Measurements from ENCODE around the gene ECPAS. TPM values are rescaled to one million over a fixed set of nuclear protein-coding genes. Genes with fewer than 3 reads are reported as not detected.
A peak's percentile ranks its signal among the peaks of the same experiment; 100 is the strongest.

ECPAS gene
- total RNA-seq, 1 experiment from 2014 or later, result 122 TPM

GRCh38 chr9:111527347-111527746, 43.2 kb upstream of the ECPAS start:
- Mint-ChIP-seq H3K27ac (peak overlapping the region; percentile 98), H3K4me1 (peaks cover 72% of the 10 kb centered on the region), H3K36me3 (peaks cover 22% of the 10 kb centered on the region), H3K9me3 (no peaks in the 10 kb centered on the region), H3K4me3 (peak overlapping the region; percentile 15), H3K27me3 (ENCODE audit: low read depth) (peaks cover 6% of the 10 kb centered on the region; the same call in 1 of the 2 replicates)
- ChIA-PET POLR2A (interaction anchor here (0.6 kb wide), 1 partner anchor 45 kb away, joined by 5 read pairs; no protein-coding TSS in a partner anchor), CTCF (no interaction called here)
- no peak for TF ChIP-seq E2F1 (CRISPR knock-in tag; IDR thresholded peaks at IDR 0.05)
- TF ChIP-seq, protein P1, sequence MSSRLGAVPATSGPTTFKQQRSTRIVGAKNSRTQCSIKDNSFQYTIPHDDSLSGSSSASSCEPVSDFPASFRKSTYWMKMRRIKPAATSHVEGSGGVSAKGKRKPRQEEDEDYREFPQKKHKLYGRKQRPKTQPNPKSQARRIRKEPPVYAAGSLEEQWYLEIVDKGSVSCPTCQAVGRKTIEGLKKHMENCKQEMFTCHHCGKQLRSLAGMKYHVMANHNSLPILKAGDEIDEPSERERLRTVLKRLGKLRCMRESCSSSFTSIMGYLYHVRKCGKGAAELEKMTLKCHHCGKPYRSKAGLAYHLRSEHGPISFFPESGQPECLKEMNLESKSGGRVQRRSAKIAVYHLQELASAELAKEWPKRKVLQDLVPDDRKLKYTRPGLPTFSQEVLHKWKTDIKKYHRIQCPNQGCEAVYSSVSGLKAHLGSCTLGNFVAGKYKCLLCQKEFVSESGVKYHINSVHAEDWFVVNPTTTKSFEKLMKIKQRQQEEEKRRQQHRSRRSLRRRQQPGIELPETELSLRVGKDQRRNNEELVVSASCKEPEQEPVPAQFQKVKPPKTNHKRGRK (CRISPR knock-in tag; IDR thresholded peaks at IDR 0.05; ENCODE audit: borderline replicate concordance), result no peak
- TF ChIP-seq SMAD4 (CRISPR knock-in tag; IDR thresholded peaks at IDR 0.05), result no peak
- TF ChIP-seq JAZF1 (CRISPR knock-in tag; IDR thresholded peaks at IDR 0.05), result no peak
- TF ChIP-seq, protein P2, sequence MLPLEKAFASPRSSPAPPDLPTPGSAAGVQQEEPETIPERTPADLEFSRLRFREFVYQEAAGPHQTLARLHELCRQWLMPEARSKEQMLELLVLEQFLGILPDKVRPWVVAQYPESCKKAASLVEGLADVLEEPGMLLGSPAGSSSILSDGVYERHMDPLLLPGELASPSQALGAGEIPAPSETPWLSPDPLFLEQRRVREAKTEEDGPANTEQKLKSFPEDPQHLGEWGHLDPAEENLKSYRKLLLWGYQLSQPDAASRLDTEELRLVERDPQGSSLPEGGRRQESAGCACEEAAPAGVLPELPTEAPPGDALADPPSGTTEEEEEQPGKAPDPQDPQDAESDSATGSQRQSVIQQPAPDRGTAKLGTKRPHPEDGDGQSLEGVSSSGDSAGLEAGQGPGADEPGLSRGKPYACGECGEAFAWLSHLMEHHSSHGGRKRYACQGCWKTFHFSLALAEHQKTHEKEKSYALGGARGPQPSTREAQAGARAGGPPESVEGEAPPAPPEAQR (CRISPR knock-in tag; IDR thresholded peaks at IDR 0.05), result no peak
- TF ChIP-seq ESRRA (CRISPR knock-in tag; IDR thresholded peaks at IDR 0.05; ENCODE audit: borderline replicate concordance), result no peak
- TF ChIP-seq SP1 (CRISPR knock-in tag; conservative IDR thresholded peaks at IDR 0.05), result no peak
- no peak for TF ChIP-seq FOXP1 (CRISPR knock-in tag; IDR thresholded peaks at IDR 0.05; ENCODE audit: borderline replicate concordance)
- no peak for TF ChIP-seq EMX1 (CRISPR knock-in tag; IDR thresholded peaks at IDR 0.05)
- TF ChIP-seq, protein P3, sequence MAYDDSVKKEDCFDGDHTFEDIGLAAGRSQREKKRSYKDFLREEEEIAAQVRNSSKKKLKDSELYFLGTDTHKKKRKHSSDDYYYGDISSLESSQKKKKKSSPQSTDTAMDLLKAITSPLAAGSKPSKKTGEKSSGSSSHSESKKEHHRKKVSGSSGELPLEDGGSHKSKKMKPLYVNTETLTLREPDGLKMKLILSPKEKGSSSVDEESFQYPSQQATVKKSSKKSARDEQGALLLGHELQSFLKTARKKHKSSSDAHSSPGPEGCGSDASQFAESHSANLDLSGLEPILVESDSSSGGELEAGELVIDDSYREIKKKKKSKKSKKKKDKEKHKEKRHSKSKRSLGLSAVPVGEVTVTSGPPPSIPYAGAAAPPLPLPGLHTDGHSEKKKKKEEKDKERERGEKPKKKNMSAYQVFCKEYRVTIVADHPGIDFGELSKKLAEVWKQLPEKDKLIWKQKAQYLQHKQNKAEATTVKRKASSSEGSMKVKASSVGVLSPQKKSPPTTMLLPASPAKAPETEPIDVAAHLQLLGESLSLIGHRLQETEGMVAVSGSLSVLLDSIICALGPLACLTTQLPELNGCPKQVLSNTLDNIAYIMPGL (CRISPR knock-in tag; IDR thresholded peaks at IDR 0.05), result no peak
- TF ChIP-seq TEAD1 (CRISPR knock-in tag; IDR thresholded peaks at IDR 0.05), result no peak
- TF ChIP-seq NFE2L1 (CRISPR knock-in tag; IDR thresholded peaks at IDR 0.05), result no peak
- ATAC-seq (no peak), DNase-seq (ENCODE audit: low spot score) (no peak)

GRCh38 chr9:111525056-111525977, 41.1 kb upstream of the ECPAS start, which contains the start of gene ZNF483:
Gene ZNF483, plus strand, starts transcription at chr9:111525179. Its CDS starts 2,217 bp downstream, at chr9:111527396.
- CTCF ChIA-PET, result interaction anchor here (0.6 kb wide), 1 partner anchor 15 kb away, joined by 3 read pairs; no protein-coding TSS in a partner anchor
- DNase-seq (ENCODE audit: low spot score), result peak; percentile 92
- peaks cover 66% of the 10 kb centered on the region for H3K4me1 Mint-ChIP-seq
- no peaks in the 10 kb centered on the region for H3K9me3 Mint-ChIP-seq
- H3K27ac Mint-ChIP-seq, result peak within 1 kb of the TSS; percentile 31; the same call in 1 of the 2 replicates
- H3K27me3 Mint-ChIP-seq (ENCODE audit: low read depth), result peaks cover 6% of the 10 kb centered on the region; the same call in 1 of the 2 replicates
- peak within 1 kb of the TSS; percentile 84 for H3K4me3 Mint-ChIP-seq
- H3K36me3 Mint-ChIP-seq, result peaks cover 9% of the 10 kb centered on the region
- peak; percentile 77 for ATAC-seq
- POLR2A ChIA-PET, result interaction anchor here (1.0 to 1.1 kb wide), 4 partner anchors 9 to 42 kb away, joined by 3 to 4 read pairs (median 3); no protein-coding TSS in a partner anchor
- TF ChIP-seq KAT7 (CRISPR knock-in tag; IDR thresholded peaks at IDR 0.05; ENCODE audit: borderline replicate concordance) (0 out of 2 replicates have a peak, but pooled peaks have one; percentile 59), ZMAT4 (CRISPR knock-in tag; IDR thresholded peaks at IDR 0.05) (no peak), ZBTB43 (CRISPR knock-in tag; IDR thresholded peaks at IDR 0.05) (0 out of 2 replicates have a peak, but pooled peaks have one; percentile 44), AFF4 (CRISPR knock-in tag; IDR thresholded peaks at IDR 0.05; ENCODE audit: borderline replicate concordance) (0 out of 2 replicates have a peak, but pooled peaks have one; percentile 28), GABPB1 (CRISPR knock-in tag; IDR thresholded peaks at IDR 0.05) (no peak)
- TF ChIP-seq, protein P4, sequence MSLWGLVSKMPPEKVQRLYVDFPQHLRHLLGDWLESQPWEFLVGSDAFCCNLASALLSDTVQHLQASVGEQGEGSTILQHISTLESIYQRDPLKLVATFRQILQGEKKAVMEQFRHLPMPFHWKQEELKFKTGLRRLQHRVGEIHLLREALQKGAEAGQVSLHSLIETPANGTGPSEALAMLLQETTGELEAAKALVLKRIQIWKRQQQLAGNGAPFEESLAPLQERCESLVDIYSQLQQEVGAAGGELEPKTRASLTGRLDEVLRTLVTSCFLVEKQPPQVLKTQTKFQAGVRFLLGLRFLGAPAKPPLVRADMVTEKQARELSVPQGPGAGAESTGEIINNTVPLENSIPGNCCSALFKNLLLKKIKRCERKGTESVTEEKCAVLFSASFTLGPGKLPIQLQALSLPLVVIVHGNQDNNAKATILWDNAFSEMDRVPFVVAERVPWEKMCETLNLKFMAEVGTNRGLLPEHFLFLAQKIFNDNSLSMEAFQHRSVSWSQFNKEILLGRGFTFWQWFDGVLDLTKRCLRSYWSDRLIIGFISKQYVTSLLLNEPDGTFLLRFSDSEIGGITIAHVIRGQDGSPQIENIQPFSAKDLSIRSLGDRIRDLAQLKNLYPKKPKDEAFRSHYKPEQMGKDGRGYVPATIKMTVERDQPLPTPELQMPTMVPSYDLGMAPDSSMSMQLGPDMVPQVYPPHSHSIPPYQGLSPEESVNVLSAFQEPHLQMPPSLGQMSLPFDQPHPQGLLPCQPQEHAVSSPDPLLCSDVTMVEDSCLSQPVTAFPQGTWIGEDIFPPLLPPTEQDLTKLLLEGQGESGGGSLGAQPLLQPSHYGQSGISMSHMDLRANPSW (CRISPR knock-in tag; conservative IDR thresholded peaks at IDR 0.05; ENCODE audit: low read depth), result no peak

Data from WTC11 (cell line).